Heart left ventricle (tissue), 16 donors: Measurements from ENCODE around the gene SLC9A7. TPM values are rescaled to one million over a fixed set of nuclear protein-coding genes. Genes with fewer than 3 reads are reported as not detected.

ENCODE experiments used
- ATAC-seq, 4 donors: fragments of 200-7000 bp; cut with Tn5 transposase; one replicate each; pipeline ENCODE4 v1.9.1; 2020 to 2022; ENCODE audit warnings: moderate library complexity in 4 of 4, mild to moderate bottlenecking in 3 of 4, moderate number of reproducible peaks in 1 of 4
- DNase-seq, 5 donors: peaks; one replicate each; pipeline ENCODE4 v3.0.0-alpha.2; 2020
- H3K27ac ChIP-seq, 12 donors: fragments of 200-600 bp; sonication (generic) in 4 of 12; one replicate each; pipeline versions ENCODE4 v1.5.0 to v1.8.0; 2016 to 2022; ENCODE audit warnings: mild to moderate bottlenecking in 2 of 12
- H3K27me3 ChIP-seq, 9 donors: fragments of 200-600 bp; sonication (generic) in 2 of 9; one replicate each; pipeline versions ENCODE4 v1.5.1 to v1.8.0; 2016 to 2022; ENCODE audit warnings: mild to moderate bottlenecking in 3 of 9
- H3K36me3 ChIP-seq, 9 donors: fragments of 200-600 bp; sonication (generic) in 2 of 9; one replicate each; pipeline versions ENCODE4 v1.5.0 to v1.8.0; 2018 to 2022; ENCODE audit warnings: mild to moderate bottlenecking in 2 of 9
- H3K4me1 ChIP-seq, 12 donors: fragments of 200-600 bp; sonication (generic) in 4 of 12; one replicate each; pipeline versions ENCODE4 v1.5.0 to v1.8.0; 2016 to 2022; ENCODE audit warnings: mild to moderate bottlenecking in 3 of 12
- H3K4me3 ChIP-seq, 12 donors: fragments of 200-600 bp; sonication (generic) in 4 of 12; one replicate each; pipeline versions ENCODE4 v1.5.0 to v1.8.0; 2017 to 2022; ENCODE audit warnings: mild to moderate bottlenecking in 9 of 12, moderate library complexity in 4 of 12
- H3K9me3 ChIP-seq, 12 donors: fragments of 200-600 bp; sonication (generic) in 4 of 12; one replicate each; pipeline versions ENCODE4 v1.5.0 to v1.8.0; 2016 to 2022; ENCODE audit warnings: mild to moderate bottlenecking in 1 of 12
- CTCF ChIP-seq, 12 donors: fragments of 200-600 bp; sonication (generic) in 4 of 12; IDR thresholded peaks; one replicate each; pipeline versions ENCODE4 v1.5.0 to v1.8.0; 2018 to 2022; ENCODE audit warnings: antibody characterized with exemption in 12 of 12, mild to moderate bottlenecking in 5 of 12
- POLR2A ChIP-seq, 2 donors: fragments of 450-650 bp; IDR thresholded peaks; one replicate each; pipeline ENCODE4 v1.6.1; 2017; ENCODE audit warnings: antibody characterized with exemption in 2 of 2, mild to moderate bottlenecking in 2 of 2, moderate library complexity in 2 of 2
- WGBS, 4 donors: extraction: QIAGEN DNeasy Blood & Tissue Kit in 2 of 4; methylation state at CpG; one replicate each; pipeline versions ENCODE4 v1.1.5 to v1.1.7; 2013 to 2018; 5-methylcytosine and 5-hydroxymethylcytosine counted together
- intact Hi-C, 10 donors: fragments of 100-400 bp; cut with DNase I; formaldehyde crosslinking; loops; one replicate each; pipeline versions ENCODE4 v1.11.1 to v1.14.2; 2022
- polyA plus RNA-seq, 2 donors: library from polyadenylated mRNA; stranded (reverse); fragments of 200-250 nt; gene quantifications; one replicate each; pipeline ENCODE4 v1.2.3, GENCODE V29; 2013
- total RNA-seq, 9 donors: library from RNA; depleted of rRNA in 2 of 9; stranded (reverse); fragments of >200 nt in 2 of 9; fragmentation: NEBNext Ultra II Directional in 3 of 9; extraction: Animal tissue kit (Norgen Biotek cat#: 25700) in 3 of 9; gene quantifications; one replicate each; pipeline versions ENCODE4 v1.1.0 to v1.2.4, GENCODE V29; 2016 to 2023
- donor health status: ischemic (EF 13 %, LVEDD 7.1; RV severe dilation, severe dysfunction).
- donor health status: healthy with polysubstance abuse.
- donor health status: DM: no; HTN: yes; CAD: no.
- donor health status: DM: no; HTN: no; CAD: no.
- donor health status: ischemic (EF 25% LVEDD 6.9; RV normal size, moderate dysfunction).
- donor health status: ischemic (EF 25% LVEDD 5.7; RV mildly dilated, moderate dysfunction).
- donor health status: healthy.
- donor health status: DM: yes; HTN: yes; CAD: no.
- donor health status: ischemic (EF 35%, LVEDD 5.7; RV mildly dilated, moderate dysfunction).
- donor health status: nonischemic (EF 11% LVEDD 7.7; RV severe dilation, severe dysfunction).
- donor health status: DM: yes; HTN: yes; CAD: no.
- donor health status: PGD.
- donor health status: ischemic (EF 29% LVEDD 5.4; RV normal size, mild dysfunction).
- donor health status: nonischemic (EF 23%, LVEDD 6.1; RV moderate dilation, normal function).

Gene SLC9A7
- total and polyA plus RNA-seq, 11 donors, result 0.46 to 8.6 (median 2.3) TPM

GRCh38 chrX:46755671-46756070, 3.2 kb downstream of the SLC9A7 start:
- no peaks in the 10 kb centered on the region for H3K36me3 ChIP-seq
- H3K27ac ChIP-seq, result no peak overlapping the region
- no peak overlapping the region for H3K4me3 ChIP-seq
- DNase-seq (no peak), ATAC-seq (no peak)
- no peaks in the 10 kb centered on the region for H3K9me3 ChIP-seq
- intact Hi-C loops, result loop anchor here in 8 of 10 donors (5.0 kb wide), 5 partner anchors 37 to 337 kb away; no protein-coding TSS in a partner anchor
- 83 to 92% (median 84%) methylated on average over 10 of the region's 10 CpGs for WGBS, 4 donors
- no peak for TF ChIP-seq CTCF (IDR thresholded peaks at IDR 0.05)
- peaks cover 0 to 8% (median 0%) of the 10 kb centered on the region in 9 donors for H3K27me3 ChIP-seq
- peaks cover 0 to 5% (median 0%) of the 10 kb centered on the region in 12 donors for H3K4me1 ChIP-seq

GRCh38 chrX:46754586-46755061, 4.3 kb downstream of the SLC9A7 start:
- ATAC-seq (no peak), DNase-seq (no peak)
- H3K4me3 ChIP-seq, result no peak overlapping the region
- no peak overlapping the region for H3K27ac ChIP-seq
- TF ChIP-seq CTCF (IDR thresholded peaks at IDR 0.05), result no peak
- TF ChIP-seq POLR2A (IDR thresholded peaks at IDR 0.05), result no peak
- H3K9me3 ChIP-seq, result no peaks in the 10 kb centered on the region
- no peaks in the 10 kb centered on the region for H3K36me3 ChIP-seq
- peaks cover 0 to 8% (median 0%) of the 10 kb centered on the region in 9 donors for H3K27me3 ChIP-seq
- H3K4me1 ChIP-seq, result peaks cover 0 to 3% (median 0%) of the 10 kb centered on the region in 12 donors
- intact Hi-C loops, result loop anchor here in 8 of 10 donors (5.0 kb wide), 6 partner anchors 38 to 338 kb away; no protein-coding TSS in a partner anchor
- WGBS, 4 donors, result 69 to 79% (median 76%) methylated on average over 3 of the region's 3 CpGs

- Histone ChIP-seq H3K4me1 (no peaks in the 10 kb centered on the region), H3K27ac (no peak overlapping the region), H3K9me3 (no peaks in the 10 kb centered on the region), H3K27me3 (peaks cover 0 to 6% (median 0%) of the 10 kb centered on the region in 9 donors), H3K4me3 (no peak overlapping the region), H3K36me3 (no peaks in the 10 kb centered on the region)
- intact Hi-C loops, result loop anchor here in 1 of 10 donors (5.0 kb wide), 1 partner anchor 193 kb away; no protein-coding TSS in a partner anchor
- TF ChIP-seq CTCF (IDR thresholded peaks at IDR 0.05) (no peak), POLR2A (IDR thresholded peaks at IDR 0.05) (no peak)
- DNase-seq, result no peak
- no peak for ATAC-seq
Observed at GRCh38 chrX:46754036-46754435, 4.9 kb downstream of the SLC9A7 start.

- Histone ChIP-seq H3K27me3 (no peaks in the 10 kb centered on the region), H3K4me3 (no peak overlapping the region), H3K27ac (no peak overlapping the region), H3K4me1 (no peaks in the 10 kb centered on the region), H3K36me3 (no peaks in the 10 kb centered on the region), H3K9me3 (peaks cover 0 to 9% (median 0%) of the 10 kb centered on the region in 12 donors)
- intact Hi-C loops, result loop anchor here in 1 of 10 donors (5.0 kb wide), 1 partner anchor 196 kb away; no protein-coding TSS in a partner anchor
- no peak for TF ChIP-seq POLR2A (IDR thresholded peaks at IDR 0.05)
- TF ChIP-seq CTCF (IDR thresholded peaks at IDR 0.05), result no peak
- ATAC-seq (no peak), DNase-seq (no peak)
- WGBS, 4 donors, result 63 to 76% (median 65%) methylated on average over 1 of the region's 1 CpG
Observed at GRCh38 chrX:46750889-46751288, 8.0 kb downstream of the SLC9A7 start.
